GM18502 (cell line): ENCODE results near the gene AKAP13.
"Not testable (repeated sequence)": the region's sequence is repeated elsewhere in the genome, so short reads cannot be mapped to it uniquely, and the experiment has no call there.

Source experiments
- ATAC-seq: cut with Tn5 transposase; IDR thresholded peaks from one replicate; pipeline ENCODE4 v1.9.1; 2021; ENCODE audit warnings: mild to moderate bottlenecking; ENCODE audit not compliant: unreplicated experiment, poor library complexity

Gene AKAP13

GRCh38 chr15:85430406-85431204 is 50.2 kb downstream of the AKAP13 start:
- ATAC-seq, result peak; percentile 99

- ATAC-seq, result no peak
Observed at GRCh38 chr15:85439996-85440395, 59.6 kb downstream of the AKAP13 start.

GRCh38 chr15:85440451-85440850 is 60.0 kb downstream of the AKAP13 start:
- peak; percentile 49 for ATAC-seq

GRCh38 chr15:85441854-85442253 is 61.5 kb downstream of the AKAP13 start:
- not testable (repeated sequence) for ATAC-seq

- peak; percentile 46 for ATAC-seq
Observed at GRCh38 chr15:85443046-85443445, 62.6 kb downstream of the AKAP13 start.

- ATAC-seq, result peak; percentile 79
Observed at GRCh38 chr15:85443593-85444087, 63.2 kb downstream of the AKAP13 start.

GRCh38 chr15:85444122-85444745 is 63.8 kb downstream of the AKAP13 start:
- no peak for ATAC-seq

- no peak for ATAC-seq
Observed at GRCh38 chr15:85445361-85445760, 65.0 kb downstream of the AKAP13 start.

- ATAC-seq, result no peak
Observed at GRCh38 chr15:85451099-85451700, 70.8 kb downstream of the AKAP13 start.

- ATAC-seq, result no peak
Observed at GRCh38 chr15:85452436-85452835, 72.0 kb downstream of the AKAP13 start.

- ATAC-seq, result no peak
Observed at GRCh38 chr15:85453144-85453872, 72.9 kb downstream of the AKAP13 start.

- ATAC-seq, result no peak
Observed at GRCh38 chr15:85454403-85454802, 74.0 kb downstream of the AKAP13 start.

- no peak for ATAC-seq
Observed at GRCh38 chr15:85455891-85456290, 75.5 kb downstream of the AKAP13 start.

GRCh38 chr15:85456798-85457197 is 76.4 kb downstream of the AKAP13 start:
- ATAC-seq, result peak; percentile 58

- peak; percentile 85 for ATAC-seq
Observed at GRCh38 chr15:85457392-85457968, 77.1 kb downstream of the AKAP13 start.

GRCh38 chr15:85458764-85459163 is 78.4 kb downstream of the AKAP13 start:
- no peak for ATAC-seq

GRCh38 chr15:85462029-85462428 is 81.6 kb downstream of the AKAP13 start:
- ATAC-seq, result no peak

- ATAC-seq, result no peak
Observed at GRCh38 chr15:85463276-85463892, 83.0 kb downstream of the AKAP13 start.

- no peak for ATAC-seq
Observed at GRCh38 chr15:85463976-85464375, 83.6 kb downstream of the AKAP13 start.

GRCh38 chr15:85464471-85464870 is 84.1 kb downstream of the AKAP13 start:
- ATAC-seq, result no peak
